ENCODE results near the gene PCOLCE2. TPM values are rescaled to one million over a fixed set of nuclear protein-coding genes. Genes with fewer than 3 reads are reported as not detected.

PCOLCE2 gene
- total RNA-seq, 1 donor from 2014 or later = 2.0 TPM

- Mint-ChIP-seq H3K4me1 (ENCODE audit: low read depth) (no peaks in the 10 kb centered on the region), H3K9me3 (ENCODE audit: low read depth) (no peaks in the 10 kb centered on the region), H3K27me3 (no peaks in the 10 kb centered on the region), H3K36me3 (ENCODE audit: insufficient read depth) (no peaks in the 10 kb centered on the region), H3K4me3 (ENCODE audit: low read depth) (no peak overlapping the region), H3K27ac (no peak overlapping the region)
- DNase-seq (ENCODE audit: low spot score, unreplicated experiment) = no peak
- TF ChIP-seq CTCF (IDR thresholded peaks at IDR 0.05; ENCODE audit: unreplicated experiment) = no peak
These were observed 73.1 kb downstream of the PCOLCE2 start for GRCh38 chr3:142815803-142816202.

GRCh38 chr3:142809259-142809658 is 79.6 kb downstream of the PCOLCE2 start:
- H3K4me3 Mint-ChIP-seq (ENCODE audit: low read depth) = no peak overlapping the region
- no peak for TF ChIP-seq CTCF (IDR thresholded peaks at IDR 0.05; ENCODE audit: unreplicated experiment)
- H3K9me3 Mint-ChIP-seq (ENCODE audit: low read depth) = no peaks in the 10 kb centered on the region
- H3K4me1 Mint-ChIP-seq (ENCODE audit: low read depth) = no peaks in the 10 kb centered on the region
- H3K27ac Mint-ChIP-seq = no peak overlapping the region
- peaks cover 2% of the 10 kb centered on the region for H3K36me3 Mint-ChIP-seq (ENCODE audit: insufficient read depth)
- no peaks in the 10 kb centered on the region for H3K27me3 Mint-ChIP-seq
- no peak for DNase-seq (ENCODE audit: low spot score, unreplicated experiment)

GRCh38 chr3:142808103-142808917 is 80.6 kb downstream of the PCOLCE2 start:
- Mint-ChIP-seq H3K4me1 (ENCODE audit: low read depth) (no peaks in the 10 kb centered on the region), H3K9me3 (ENCODE audit: low read depth) (no peaks in the 10 kb centered on the region), H3K4me3 (ENCODE audit: low read depth) (no peak overlapping the region), H3K36me3 (ENCODE audit: insufficient read depth) (peaks cover 2% of the 10 kb centered on the region), H3K27me3 (no peaks in the 10 kb centered on the region), H3K27ac (peak overlapping the region; percentile 20)
- TF ChIP-seq CTCF (IDR thresholded peaks at IDR 0.05; ENCODE audit: unreplicated experiment) = no peak
- no peak for DNase-seq (ENCODE audit: low spot score, unreplicated experiment)

GRCh38 chr3:142802891-142803290 is 86.0 kb downstream of the PCOLCE2 start:
- Mint-ChIP-seq H3K27ac (peak overlapping the region; percentile 12), H3K27me3 (no peaks in the 10 kb centered on the region), H3K36me3 (ENCODE audit: insufficient read depth) (peaks cover 2% of the 10 kb centered on the region), H3K9me3 (ENCODE audit: low read depth) (no peaks in the 10 kb centered on the region), H3K4me1 (ENCODE audit: low read depth) (no peaks in the 10 kb centered on the region), H3K4me3 (ENCODE audit: low read depth) (no peak overlapping the region)
- no peak for TF ChIP-seq CTCF (IDR thresholded peaks at IDR 0.05; ENCODE audit: unreplicated experiment)
- DNase-seq (ENCODE audit: low spot score, unreplicated experiment) = no peak

GRCh38 chr3:142801746-142802145 is 87.1 kb downstream of the PCOLCE2 start:
- Mint-ChIP-seq H3K36me3 (ENCODE audit: insufficient read depth) (peaks cover 2% of the 10 kb centered on the region), H3K4me1 (ENCODE audit: low read depth) (no peaks in the 10 kb centered on the region), H3K27ac (no peak overlapping the region), H3K9me3 (ENCODE audit: low read depth) (no peaks in the 10 kb centered on the region), H3K4me3 (ENCODE audit: low read depth) (no peak overlapping the region), H3K27me3 (no peaks in the 10 kb centered on the region)
- no peak for TF ChIP-seq CTCF (IDR thresholded peaks at IDR 0.05; ENCODE audit: unreplicated experiment)
- DNase-seq (ENCODE audit: low spot score, unreplicated experiment) = no peak

Measured in progenitor cell of endocrine pancreas (in vitro differentiated cells).